Sigmoid colon (tissue), 7 donors: ENCODE data around the gene METTL27. TPM values are rescaled to one million over a fixed set of nuclear protein-coding genes. Genes with fewer than 3 reads are reported as not detected.

Experiments used
- DNase-seq: peaks from one replicate; pipeline ENCODE4 v3.0.0-alpha.2; 2019
- H3K27ac ChIP-seq, 4 donors: fragments of 200-600 bp; sonication (generic); one replicate each; pipeline ENCODE4 v1.5.1; 2016 to 2019; ENCODE audit warnings: mild to moderate bottlenecking in 1 of 4
- H3K27me3 ChIP-seq, 3 donors: fragments of 200-600 bp; sonication (generic); one replicate each; pipeline ENCODE4 v1.5.1; 2019; ENCODE audit warnings: mild to moderate bottlenecking in 1 of 3
- H3K36me3 ChIP-seq, 4 donors: fragments of 200-600 bp; sonication (generic); one replicate each; pipeline ENCODE4 v1.5.1; 2016 to 2019
- H3K4me1 ChIP-seq, 4 donors: fragments of 200-600 bp; sonication (generic); one replicate each; pipeline ENCODE4 v1.5.1; 2017 to 2019
- H3K4me3 ChIP-seq, 4 donors: fragments of 200-600 bp; sonication (generic); one replicate each; pipeline ENCODE4 v1.5.1; 2017 to 2019; ENCODE audit warnings: mild to moderate bottlenecking in 2 of 4, moderate library complexity in 1 of 4
- H3K9me3 ChIP-seq, 4 donors: fragments of 200-600 bp in 3 of 4; sonication (generic) in 3 of 4; one replicate each; pipeline versions ENCODE4 v1.5.1 to v1.6.1; 2013 to 2019
- CTCF ChIP-seq, 4 experiments: fragments of 450-650 bp in 3 of 4; fragments of 200-600 bp in 1 of 4; IDR thresholded peaks; one replicate each; pipeline ENCODE4 v1.5.1; 2016 to 2019; ENCODE audit warnings: antibody characterized with exemption in 4 of 4, mild to moderate bottlenecking in 3 of 4, moderate library complexity in 2 of 4
- EP300 ChIP-seq, 4 donors: sonication (generic); formaldehyde crosslinking; IDR thresholded peaks; one replicate each; pipeline ENCODE4 v1.6.1; 2017; ENCODE audit warnings: antibody characterized with exemption in 4 of 4
- POLR2A ChIP-seq, 2 donors: fragments of 450-650 bp; IDR thresholded peaks; one replicate each; pipeline ENCODE4 v1.6.1; 2016; ENCODE audit warnings: antibody characterized with exemption in 2 of 2, mild to moderate bottlenecking in 2 of 2, moderate library complexity in 2 of 2
- POLR2AphosphoS5 ChIP-seq, 4 donors: sonication (generic); formaldehyde crosslinking; IDR thresholded peaks; one replicate each; pipeline ENCODE4 v1.6.1; 2017; ENCODE audit warnings: antibody characterized with exemption in 4 of 4
- WGBS, 2 donors: extraction: QIAGEN DNeasy Blood & Tissue Kit; methylation state at CpG; one replicate each; pipeline ENCODE4 v1.1.7; 2013; 5-methylcytosine and 5-hydroxymethylcytosine counted together
- intact Hi-C: fragments of 100-400 bp; cut with DNase I; formaldehyde crosslinking; loops from one replicate; pipeline ENCODE4 v1.15.1; 2023
- polyA plus RNA-seq, 3 donors: library from polyadenylated mRNA; stranded (reverse); fragments of 200-250 nt; gene quantifications; one replicate each; pipeline ENCODE4 v1.2.3, GENCODE V29; 2013
- total RNA-seq, 4 donors: library from RNA; depleted of rRNA; stranded (reverse); fragments of >200 nt; gene quantifications; one replicate each; pipeline ENCODE4 v1.1.0, GENCODE V29; 2016
- donor health status: healthy with polysubstance abuse.
- donor health status: Bipolar disorder and iron deficiency.
- donor health status: healthy.

The METTL27 gene
- total and polyA plus RNA-seq, 7 donors = 0.99 to 12.3 (median 2.9) TPM

GRCh38 chr7:73829921-73830680 is 12.2 kb downstream of the METTL27 start:
- Histone ChIP-seq H3K27ac (peak overlapping the region in 1 of 4 donors; percentile 22), H3K9me3 (no peaks in the 10 kb centered on the region), H3K36me3 (no peaks in the 10 kb centered on the region), H3K4me1 (peaks cover 0 to 13% (median 13%) of the 10 kb centered on the region in 4 donors), H3K4me3 (no peak overlapping the region), H3K27me3 (peaks cover 0 to 11% (median 0%) of the 10 kb centered on the region in 3 donors)
- intact Hi-C loops = no loop called here
- whole genome bisulfite sequencing, 2 donors = 15 to 66% methylated on average over 13 of the region's 13 CpGs
- DNase-seq = no peak
- peak in 1 of 2 donors; percentile 59 for TF ChIP-seq POLR2A (IDR thresholded peaks at IDR 0.05)
- TF ChIP-seq EP300 (IDR thresholded peaks at IDR 0.05) = no peak

GRCh38 chr7:73829505-73829904 is 12.8 kb downstream of the METTL27 start:
- intact Hi-C loops = no loop called here
- TF ChIP-seq EP300 (IDR thresholded peaks at IDR 0.05) (no peak), CTCF (IDR thresholded peaks at IDR 0.05) (no peak), POLR2AphosphoS5 (IDR thresholded peaks at IDR 0.05) (no peak), POLR2A (IDR thresholded peaks at IDR 0.05) (no peak)
- Histone ChIP-seq H3K36me3 (no peaks in the 10 kb centered on the region), H3K9me3 (no peaks in the 10 kb centered on the region), H3K27ac (peak overlapping the region in 1 of 4 donors; percentile 22), H3K4me3 (no peak overlapping the region), H3K4me1 (peaks cover 0 to 13% (median 13%) of the 10 kb centered on the region in 4 donors), H3K27me3 (peaks cover 0 to 11% (median 0%) of the 10 kb centered on the region in 3 donors)
- WGBS, 2 donors = 11 to 49% methylated on average over 7 of the region's 7 CpGs
- no peak for DNase-seq

- peak overlapping the region in 1 of 4 donors; percentile 2 for H3K27ac ChIP-seq
- intact Hi-C loops = no loop called here
- peaks cover 0 to 11% (median 0%) of the 10 kb centered on the region in 3 donors for H3K27me3 ChIP-seq
These were observed 13.3 kb downstream of the METTL27 start for GRCh38 chr7:73828972-73829371.

GRCh38 chr7:73828107-73828803 is 14.1 kb downstream of the METTL27 start:
- peaks cover 0 to 10% (median 0%) of the 10 kb centered on the region in 3 donors for H3K27me3 ChIP-seq
- no peak for DNase-seq

More at GRCh38 chr7:73828972-73829371, 13.3 kb downstream of the METTL27 start:
- no peaks in the 10 kb centered on the region for H3K9me3 ChIP-seq
- TF ChIP-seq POLR2AphosphoS5 (IDR thresholded peaks at IDR 0.05) = no peak
- no peak for TF ChIP-seq CTCF (IDR thresholded peaks at IDR 0.05)
- no peak for TF ChIP-seq EP300 (IDR thresholded peaks at IDR 0.05)
- no peak for TF ChIP-seq POLR2A (IDR thresholded peaks at IDR 0.05)
- DNase-seq = no peak
- no peak overlapping the region for H3K4me3 ChIP-seq
- WGBS, 2 donors = 44 to 74% methylated on average over 5 of the region's 5 CpGs
- H3K36me3 ChIP-seq = no peaks in the 10 kb centered on the region
- H3K4me1 ChIP-seq = peaks cover 0 to 13% (median 13%) of the 10 kb centered on the region in 4 donors

More at GRCh38 chr7:73828107-73828803, 14.1 kb downstream of the METTL27 start:
- no peaks in the 10 kb centered on the region for H3K9me3 ChIP-seq
- intact Hi-C loops = no loop called here
- peak overlapping the region in 2 of 4 donors; percentile 2 to 28 for H3K27ac ChIP-seq
- 11 to 60% methylated on average over 14 of the region's 14 CpGs for WGBS, 2 donors
- TF ChIP-seq CTCF (IDR thresholded peaks at IDR 0.05) (no peak), POLR2AphosphoS5 (IDR thresholded peaks at IDR 0.05) (peak in 1 of 4 donors; percentile 38)
- no peak overlapping the region for H3K4me3 ChIP-seq
- H3K36me3 ChIP-seq = no peaks in the 10 kb centered on the region
- peaks cover 0 to 13% (median 13%) of the 10 kb centered on the region in 4 donors for H3K4me1 ChIP-seq
